ENCODE data around the gene LMO1.

LMO1 gene

DNA sequence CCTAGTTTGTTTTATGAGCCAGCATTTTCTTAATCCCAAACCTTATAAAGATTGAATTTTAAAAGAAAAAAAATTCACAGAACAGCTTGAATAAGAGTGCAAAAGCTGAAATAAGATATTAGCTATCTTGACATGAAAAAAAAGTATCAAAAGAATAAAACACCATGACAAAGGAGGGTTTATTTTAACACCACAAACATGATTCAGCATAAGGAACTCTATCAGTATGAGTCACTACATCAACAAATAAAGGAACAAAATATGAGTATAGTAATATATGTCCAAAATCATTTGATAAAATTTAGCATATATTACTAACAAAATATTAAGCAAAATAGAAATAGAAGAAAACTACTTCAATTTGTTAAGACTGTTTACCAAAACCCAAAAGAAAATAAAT lies 9.6 kb upstream of the LMO1 start:
- Histone ChIP-seq H3K27me3 (ENCODE audit: insufficient read depth, low read length) (peaks cover 36% of the 10 kb centered on the region), H3K4me3 (ENCODE audit: low read length) (no peak overlapping the region), H3K9me3 (ENCODE audit: insufficient read depth, low read depth, low read length) (no peaks in the 10 kb centered on the region), H3K9ac (ENCODE audit: low read depth, low read length) (no peak overlapping the region), H3K4me1 (ENCODE audit: insufficient read depth, low read length) (no peaks in the 10 kb centered on the region; the same call in 1 of the 2 replicates), H3K27ac (ENCODE audit: low read depth, low read length) (no peak overlapping the region), H3K36me3 (ENCODE audit: insufficient read depth, low read length) (no peaks in the 10 kb centered on the region)

GRCh38 chr11:8271106-8271886 lies 7.6 kb upstream of the LMO1 start:
- Histone ChIP-seq H3K9ac (ENCODE audit: low read depth, low read length) (no peak overlapping the region), H3K4me1 (ENCODE audit: insufficient read depth, low read length) (no peaks in the 10 kb centered on the region; the same call in 1 of the 2 replicates), H3K36me3 (ENCODE audit: insufficient read depth, low read length) (no peaks in the 10 kb centered on the region), H3K27ac (ENCODE audit: low read depth, low read length) (no peak overlapping the region), H3K27me3 (ENCODE audit: insufficient read depth, low read length) (peaks cover 56% of the 10 kb centered on the region), H3K4me3 (ENCODE audit: low read length) (no peak overlapping the region), H3K9me3 (ENCODE audit: insufficient read depth, low read depth, low read length) (no peaks in the 10 kb centered on the region)
- WGBS, result 95% methylated on average over 5 of the region's 5 CpGs

DNA sequence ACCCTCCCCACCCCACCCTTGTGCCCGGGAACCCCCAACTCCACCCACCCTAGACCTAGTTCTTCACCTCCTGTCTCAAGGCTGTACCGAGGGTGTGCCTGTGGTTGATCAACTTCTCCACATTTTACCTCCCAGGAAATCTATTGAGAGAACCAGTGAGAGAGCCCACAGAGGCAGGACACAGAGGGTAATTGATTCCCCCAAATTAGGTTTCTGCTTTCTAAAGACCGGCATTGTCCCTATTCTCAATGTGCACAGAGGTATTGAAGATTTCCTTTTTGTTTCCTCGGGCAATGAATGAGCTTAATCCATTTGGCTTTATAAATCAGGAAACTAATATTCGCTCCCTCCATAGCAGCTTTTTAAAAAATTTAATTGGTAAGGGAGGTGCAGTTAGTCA lies 6.0 kb upstream of the LMO1 start:
- peaks cover 73% of the 10 kb centered on the region for H3K27me3 ChIP-seq (ENCODE audit: insufficient read depth, low read length)
- H3K36me3 ChIP-seq (ENCODE audit: insufficient read depth, low read length), result no peaks in the 10 kb centered on the region
- peaks cover 4% of the 10 kb centered on the region; the same call in 1 of the 2 replicates for H3K4me1 ChIP-seq (ENCODE audit: insufficient read depth, low read length)
- no peaks in the 10 kb centered on the region for H3K9me3 ChIP-seq (ENCODE audit: insufficient read depth, low read depth, low read length)
- no peak overlapping the region for H3K4me3 ChIP-seq (ENCODE audit: low read length)
- WGBS, result 88% methylated on average over 4 of the region's 5 CpGs
- H3K27ac ChIP-seq (ENCODE audit: low read depth, low read length), result no peak overlapping the region
- H3K9ac ChIP-seq (ENCODE audit: low read depth, low read length), result no peak overlapping the region

- Histone ChIP-seq H3K27ac (ENCODE audit: low read depth, low read length) (no peak overlapping the region), H3K36me3 (ENCODE audit: insufficient read depth, low read length) (no peaks in the 10 kb centered on the region), H3K9me3 (ENCODE audit: insufficient read depth, low read depth, low read length) (no peaks in the 10 kb centered on the region), H3K4me3 (ENCODE audit: low read length) (peak overlapping the region; percentile 57), H3K9ac (ENCODE audit: low read depth, low read length) (peak overlapping the region; percentile 54; the same call in 1 of the 2 replicates), H3K27me3 (ENCODE audit: insufficient read depth, low read length) (peaks cover 81% of the 10 kb centered on the region), H3K4me1 (ENCODE audit: insufficient read depth, low read length) (peaks cover 4% of the 10 kb centered on the region; the same call in 1 of the 2 replicates)
- 18% methylated on average over 65 of the region's 65 CpGs for WGBS
These were observed 5.1 kb upstream of the LMO1 start for GRCh38 chr11:8268530-8269400.

DNA sequence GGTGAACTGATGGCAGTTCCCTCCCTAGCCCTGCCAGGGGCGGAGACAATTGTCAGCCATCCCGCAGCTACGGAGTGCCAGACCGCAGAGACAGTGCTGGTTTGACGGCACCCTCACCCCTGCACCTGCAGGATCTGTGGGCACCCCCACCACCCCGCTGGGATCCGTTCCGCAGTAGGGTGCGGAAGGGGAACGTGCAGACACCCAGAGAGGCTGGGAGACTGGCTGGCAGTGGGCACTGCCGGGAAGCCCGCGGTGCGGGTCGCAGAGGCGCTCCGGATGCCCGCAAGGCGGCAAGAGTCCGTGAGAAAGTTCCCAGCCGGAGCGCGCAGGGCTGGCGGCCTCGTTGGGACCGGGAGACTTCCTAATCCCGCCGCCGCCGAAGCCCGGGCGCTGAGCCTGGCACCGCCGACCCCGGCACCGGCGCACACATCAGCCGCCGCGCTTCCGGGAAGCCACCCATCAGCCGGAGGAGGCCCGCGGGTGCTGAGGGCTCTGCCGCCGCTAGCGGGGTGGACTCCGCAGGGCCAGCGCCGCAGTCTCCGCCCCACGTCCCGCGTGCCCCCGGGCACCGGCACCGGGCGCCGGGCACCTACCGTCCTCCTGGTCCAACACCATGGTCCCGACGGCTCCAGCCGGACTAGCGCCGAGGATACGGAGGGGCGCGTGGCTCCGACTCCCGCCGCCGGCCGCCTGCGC lies 4.3 kb upstream of the LMO1 start:
- Histone ChIP-seq H3K27ac (ENCODE audit: low read depth, low read length) (no peak overlapping the region), H3K27me3 (ENCODE audit: insufficient read depth, low read length) (peaks cover 89% of the 10 kb centered on the region), H3K9ac (ENCODE audit: low read depth, low read length) (peak overlapping the region; percentile 54; the same call in 1 of the 2 replicates), H3K4me1 (ENCODE audit: insufficient read depth, low read length) (peaks cover 8% of the 10 kb centered on the region; the same call in 1 of the 2 replicates), H3K36me3 (ENCODE audit: insufficient read depth, low read length) (no peaks in the 10 kb centered on the region), H3K4me3 (ENCODE audit: low read length) (peak overlapping the region; percentile 57), H3K9me3 (ENCODE audit: insufficient read depth, low read depth, low read length) (no peaks in the 10 kb centered on the region)
- WGBS, result 4% methylated on average over 74 of the region's 74 CpGs

GRCh38 chr11:8267280-8267679 lies 3.6 kb upstream of the LMO1 start:
- Histone ChIP-seq H3K27ac (ENCODE audit: low read depth, low read length) (no peak overlapping the region), H3K4me3 (ENCODE audit: low read length) (peak overlapping the region; percentile 57; the same call in 1 of the 2 replicates), H3K9ac (ENCODE audit: low read depth, low read length) (no peak overlapping the region), H3K36me3 (ENCODE audit: insufficient read depth, low read length) (no peaks in the 10 kb centered on the region), H3K9me3 (ENCODE audit: insufficient read depth, low read depth, low read length) (no peaks in the 10 kb centered on the region), H3K27me3 (ENCODE audit: insufficient read depth, low read length) (peaks cover 95% of the 10 kb centered on the region), H3K4me1 (ENCODE audit: insufficient read depth, low read length) (peaks cover 10% of the 10 kb centered on the region)
- 93% methylated on average over 4 of the region's 5 CpGs for WGBS

GRCh38 chr11:8266246-8267241 lies 2.9 kb upstream of the LMO1 start:
- Histone ChIP-seq H3K9ac (ENCODE audit: low read depth, low read length) (no peak overlapping the region), H3K9me3 (ENCODE audit: insufficient read depth, low read depth, low read length) (no peaks in the 10 kb centered on the region), H3K27me3 (ENCODE audit: insufficient read depth, low read length) (peaks cover 98% of the 10 kb centered on the region), H3K4me1 (ENCODE audit: insufficient read depth, low read length) (peaks cover 13% of the 10 kb centered on the region), H3K4me3 (ENCODE audit: low read length) (no peak overlapping the region), H3K36me3 (ENCODE audit: insufficient read depth, low read length) (no peaks in the 10 kb centered on the region), H3K27ac (ENCODE audit: low read depth, low read length) (no peak overlapping the region)
- 84% methylated on average over 9 of the region's 11 CpGs for WGBS

- peaks cover 13% of the 10 kb centered on the region for H3K4me1 ChIP-seq (ENCODE audit: insufficient read depth, low read length)
- peaks cover 99% of the 10 kb centered on the region for H3K27me3 ChIP-seq (ENCODE audit: insufficient read depth, low read length)
- H3K9ac ChIP-seq (ENCODE audit: low read depth, low read length), result no peak overlapping the region
- H3K9me3 ChIP-seq (ENCODE audit: insufficient read depth, low read depth, low read length), result no peaks in the 10 kb centered on the region
- H3K27ac ChIP-seq (ENCODE audit: low read depth, low read length), result no peak overlapping the region
- H3K36me3 ChIP-seq (ENCODE audit: insufficient read depth, low read length), result no peaks in the 10 kb centered on the region
- 63% methylated on average over 6 of the region's 6 CpGs for WGBS
- H3K4me3 ChIP-seq (ENCODE audit: low read length), result no peak overlapping the region
These were observed 2.1 kb upstream of the LMO1 start for GRCh38 chr11:8265681-8266241.

DNA sequence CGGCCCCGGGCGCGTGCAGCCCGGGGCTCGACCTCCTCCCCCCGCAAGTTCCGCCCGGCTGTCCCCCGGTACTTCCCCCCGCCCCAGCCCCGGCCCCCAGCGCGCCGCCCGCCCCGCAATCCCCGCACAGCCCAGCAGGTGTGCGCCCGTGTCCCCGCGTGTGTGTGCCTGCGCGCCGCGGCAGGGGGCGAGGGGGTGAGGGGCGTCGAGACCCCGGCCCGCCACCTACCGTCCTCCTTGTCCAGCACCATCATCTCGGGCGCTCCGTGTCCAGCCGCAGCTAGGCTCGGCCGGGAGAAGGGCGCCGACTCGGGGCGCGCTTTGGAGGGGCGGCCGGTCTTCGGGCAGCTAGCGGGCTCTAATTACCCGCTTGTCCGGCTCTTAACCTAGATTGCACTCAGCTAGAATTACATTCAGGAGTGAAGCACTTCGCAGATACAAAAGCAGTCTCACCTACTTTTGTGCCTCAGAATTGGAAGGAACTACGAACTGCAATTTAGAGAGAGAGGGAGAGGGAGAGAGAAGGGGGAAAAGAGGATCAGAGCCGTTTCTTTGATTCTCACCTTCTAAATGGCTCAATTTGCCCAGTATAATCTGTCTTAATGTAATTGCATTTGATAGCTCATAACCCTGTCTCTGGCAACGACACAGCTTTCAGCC lies 439 bp downstream of the LMO1 start:
- peak overlapping the region; percentile 70 for H3K9ac ChIP-seq (ENCODE audit: low read depth, low read length)
- WGBS, result under 1% methylated on average over 50 of the region's 53 CpGs
- H3K36me3 ChIP-seq (ENCODE audit: insufficient read depth, low read length), result no peaks in the 10 kb centered on the region
- H3K27me3 ChIP-seq (ENCODE audit: insufficient read depth, low read length), result peaks cover 89% of the 10 kb centered on the region
- no peak overlapping the region for H3K27ac ChIP-seq (ENCODE audit: low read depth, low read length)
- H3K9me3 ChIP-seq (ENCODE audit: insufficient read depth, low read depth, low read length), result no peaks in the 10 kb centered on the region
- H3K4me1 ChIP-seq (ENCODE audit: insufficient read depth, low read length), result peaks cover 13% of the 10 kb centered on the region
- H3K4me3 ChIP-seq (ENCODE audit: low read length), result peak overlapping the region; percentile 65
